H1 (cell line): Measurements from ENCODE around the gene TNFRSF14. TPM values are rescaled to one million over a fixed set of nuclear protein-coding genes. Genes with fewer than 3 reads are reported as not detected.
A peak's percentile ranks its signal among the peaks of the same experiment; 100 is the strongest.

Source experiments
- CTCF ChIA-PET: fragments of 300-600 bp; sonication (Branson Sonifier 250); formaldehyde crosslinking; loops from one replicate; lab custom pipeline; 2021; ENCODE audit not compliant: partially characterized antibody; lab: Charles Lee
- POLR2A ChIA-PET: fragments of 300-600 bp; sonication (Branson Sonifier 250); formaldehyde crosslinking; loops from one replicate; lab custom pipeline; 2021; ENCODE audit warnings: inconsistent platforms; ENCODE audit not compliant: partially characterized antibody; lab: Charles Lee
- DNase-seq, 2 experiments: peaks; one replicate each; pipeline versions ENCODE4 v3.0.0 to v3.0.0-alpha.2; 2010 to 2022; ENCODE audit warnings: low spot score in 2 of 2, low read depth in 1 of 2, mixed read lengths in 1 of 2
- FAIRE-seq: peaks from 2 replicates; lab custom pipeline; 2011; peaks lifted over from hg19 to GRCh38; lab: Jason Lieb, UNC
- H2AFZ ChIP-seq: 2 replicates; pipeline ENCODE4 v1.8.1; 2012; ENCODE audit warnings: low read length, inconsistent platforms
- H2AK5ac ChIP-seq: 2 replicates; pipeline ENCODE4 v1.6.1; 2013; ENCODE audit warnings: low read depth, low read length
- H2BK120ac ChIP-seq: replicated peaks from 2 replicates; pipeline ENCODE3; 2013; ENCODE audit warnings: low read depth, low read length, inconsistent platforms
- H2BK12ac ChIP-seq: 2 replicates; pipeline ENCODE4 v1.6.1; 2013; ENCODE audit warnings: low read depth, low read length
- H2BK15ac ChIP-seq: 2 replicates; pipeline ENCODE4 v1.6.1; 2013; ENCODE audit warnings: low read length
- H2BK20ac ChIP-seq: 2 replicates; pipeline ENCODE4 v1.6.1; 2013; ENCODE audit warnings: low read length
- H2BK5ac ChIP-seq: 2 replicates; pipeline ENCODE4 v1.6.1; 2013; ENCODE audit warnings: low read depth, low read length
- H3K14ac ChIP-seq: 2 replicates; pipeline ENCODE4 v1.6.1; 2013; ENCODE audit warnings: inconsistent platforms; ENCODE audit not compliant: insufficient read length
- H3K18ac ChIP-seq: 2 replicates; pipeline ENCODE4 v1.6.1; 2013; ENCODE audit warnings: low read length; ENCODE audit errors: extremely low read depth
- H3K23ac ChIP-seq: 2 replicates; pipeline ENCODE4 v1.6.1; 2013; ENCODE audit warnings: inconsistent platforms; ENCODE audit not compliant: insufficient read length
- H3K23me2 ChIP-seq: 2 replicates; pipeline ENCODE4 v1.6.1; 2013; ENCODE audit warnings: low read depth, low read length
- H3K27ac ChIP-seq: 2 replicates; pipeline ENCODE4 v1.6.1; 2011; ENCODE audit warnings: low read depth, low read length, inconsistent platforms
- H3K27me3 ChIP-seq, 4 experiments: replicated peaks in 1 of 4; 1 replicate in 1 of 4; 2 replicates in 3 of 4; pipeline versions ENCODE4 v1.6.1 to v1.8.1; 2011 to 2013; ENCODE audit warnings: low read length in 3 of 4, mild to moderate bottlenecking in 3 of 4, inconsistent platforms in 2 of 4, mixed read lengths in 2 of 4, moderate library complexity in 1 of 4; ENCODE audit not compliant: control insufficient read depth in 3 of 4, insufficient read depth in 3 of 4; ENCODE audit errors: extremely low read depth in 1 of 4
- H3K36me3 ChIP-seq, 4 experiments: 2 replicates each; pipeline versions ENCODE4 v1.6.1 to v1.8.1; 2011 to 2013; ENCODE audit warnings: mild to moderate bottlenecking in 4 of 4, low read length in 3 of 4, moderate library complexity in 2 of 4, control low read depth in 1 of 4, inconsistent platforms in 1 of 4; ENCODE audit not compliant: insufficient read depth in 4 of 4, control insufficient read depth in 2 of 4
- H3K4ac ChIP-seq: replicated peaks from 2 replicates; pipeline ENCODE3; 2013; ENCODE audit warnings: low read length, low read depth, mixed read lengths, inconsistent platforms; ENCODE audit not compliant: insufficient read length
- H3K4me1 ChIP-seq, 4 experiments: replicated peaks in 1 of 4; 1 replicate in 1 of 4; 2 replicates in 3 of 4; pipeline versions ENCODE4 v1.6.1 to v1.8.1; 2011 to 2013; ENCODE audit warnings: low read length in 3 of 4, inconsistent platforms in 2 of 4, mixed read lengths in 1 of 4; ENCODE audit not compliant: insufficient read depth in 4 of 4, control insufficient read depth in 3 of 4
- H3K4me2 ChIP-seq, 2 experiments: 2 replicates each; pipeline versions ENCODE4 v1.6.1 to v1.8.1; 2011 to 2013; ENCODE audit warnings: low read depth in 2 of 2, low read length in 2 of 2, control low read depth in 1 of 2, inconsistent platforms in 1 of 2, mild to moderate bottlenecking in 1 of 2; ENCODE audit not compliant: insufficient read depth in 1 of 2
- H3K4me3 ChIP-seq, 4 experiments: fragments of 200-600, 300-600 bp in 1 of 4; sonication (generic), shearing (Covaris generic), sonication (Bioruptor Twin) in 1 of 4; 2 replicates each; pipeline versions ENCODE4 v1.5.1 to v1.8.1; 2011 to 2016; ENCODE audit warnings: low read length in 4 of 4, low read depth in 3 of 4, control low read depth in 2 of 4, inconsistent platforms in 2 of 4, mild to moderate bottlenecking in 2 of 4, mixed read lengths in 1 of 4, moderate library complexity in 1 of 4; ENCODE audit not compliant: insufficient read depth in 2 of 4; ENCODE audit errors: extremely low read depth in 1 of 4
- H3K56ac ChIP-seq: replicated peaks from 2 replicates; pipeline ENCODE3; 2013; ENCODE audit warnings: low read depth, mild to moderate bottlenecking, mixed read lengths, low read length, inconsistent platforms; ENCODE audit not compliant: insufficient read length
- H3K79me1 ChIP-seq: 2 replicates; pipeline ENCODE4 v1.6.1; 2013; ENCODE audit warnings: low read depth, low read length, control low read depth
- H3K79me2 ChIP-seq, 2 experiments: 2 replicates each; pipeline versions ENCODE4 v1.6.1 to v1.8.1; 2012 to 2013; ENCODE audit warnings: low read length in 2 of 2, mild to moderate bottlenecking in 2 of 2, inconsistent platforms in 1 of 2; ENCODE audit not compliant: insufficient read depth in 2 of 2, control insufficient read depth in 1 of 2
- H3K9ac ChIP-seq, 4 experiments: replicated peaks in 1 of 4; 1 replicate in 1 of 4; 2 replicates in 3 of 4; pipeline versions ENCODE4 v1.6.1 to v1.8.1; 2011 to 2013; ENCODE audit warnings: low read depth in 3 of 4, low read length in 3 of 4, control low read depth in 2 of 4, mild to moderate bottlenecking in 2 of 4, moderate library complexity in 2 of 4, inconsistent platforms in 1 of 4; ENCODE audit errors: extremely low read depth in 1 of 4
- H3K9me3 ChIP-seq, 2 experiments: 2 replicates each; pipeline versions ENCODE4 v1.6.1 to v1.8.1; 2012 to 2013; ENCODE audit warnings: mild to moderate bottlenecking in 2 of 2, moderate library complexity in 2 of 2, control low read depth in 1 of 2, inconsistent platforms in 1 of 2, low read depth in 1 of 2, low read length in 1 of 2, mixed read lengths in 1 of 2; ENCODE audit not compliant: insufficient read depth in 2 of 2
- H4K20me1 ChIP-seq, 2 experiments: replicated peaks in 1 of 2; 2 replicates each; pipeline versions ENCODE3 to v1.8.1; 2011 to 2013; ENCODE audit warnings: inconsistent platforms in 2 of 2, low read length in 2 of 2, mild to moderate bottlenecking in 1 of 2; ENCODE audit not compliant: insufficient read depth in 2 of 2, control insufficient read depth in 1 of 2
- H4K5ac ChIP-seq: 2 replicates; pipeline ENCODE4 v1.6.1; 2013; ENCODE audit warnings: low read length, low read depth, mixed read lengths, inconsistent platforms; ENCODE audit not compliant: insufficient read length
- H4K8ac ChIP-seq: 2 replicates; pipeline ENCODE4 v1.8.0; 2013; ENCODE audit warnings: mild to moderate bottlenecking, moderate library complexity, low read length, inconsistent platforms; ENCODE audit not compliant: insufficient read depth; ENCODE audit errors: extremely low read depth
- H4K91ac ChIP-seq: replicated peaks from 2 replicates; pipeline ENCODE3; 2013; ENCODE audit warnings: low read length, mixed read lengths, inconsistent platforms; ENCODE audit not compliant: insufficient read length
- WGBS, 2 experiments: shearing (Covaris generic) in 1 of 2; methylation state at CpG; one replicate each; pipeline versions ENCODE4 v1.1.6 to v1.1.7; 2013 to 2015; ENCODE audit warnings: low lambda C conversion rate in 2 of 2, mixed read lengths in 2 of 2, inconsistent platforms in 1 of 2, low coverage in 1 of 2, missing lambda C conversion rate in 1 of 2; ENCODE audit not compliant: insufficient replicate concordance in 2 of 2, insufficient coverage in 1 of 2, insufficient read length in 1 of 2; ENCODE audit errors: extremely low coverage in 1 of 2, missing lambda C conversion rate in 1 of 2; 5-methylcytosine and 5-hydroxymethylcytosine counted together
- polyA plus RNA-seq, 7 experiments: library from polyadenylated mRNA; depleted of rRNA in 3 of 7; stranded (reverse) in 5 of 7; unstranded in 2 of 7; fragments of >200 nt in 5 of 7; fragments of 200-250 nt in 2 of 7; gene quantifications; 1 replicate in 5 of 7; 2 replicates in 1 of 7; 4 replicates in 1 of 7; pipeline versions ENCODE4 v1.2.1 to v1.2.3, GENCODE V29; 2011 to 2013; ENCODE audit warnings: missing spikeins in 2 of 7, mixed read lengths in 2 of 7
- total RNA-seq: library from RNA; stranded (reverse); fragmentation: NEBNext Ultra II Directional; extraction: Animal tissue kit (Norgen Biotek cat#: 25700); gene quantifications from 2 replicates; pipeline ENCODE4 v1.2.1, GENCODE V29; 2021

TNFRSF14 gene
- total and polyA plus RNA-seq, 2 of the 8 experiments (the other 6 are each of a cell fraction or from before 2014, with no cell fraction given): 0.36 to 0.50 TPM

DNA sequence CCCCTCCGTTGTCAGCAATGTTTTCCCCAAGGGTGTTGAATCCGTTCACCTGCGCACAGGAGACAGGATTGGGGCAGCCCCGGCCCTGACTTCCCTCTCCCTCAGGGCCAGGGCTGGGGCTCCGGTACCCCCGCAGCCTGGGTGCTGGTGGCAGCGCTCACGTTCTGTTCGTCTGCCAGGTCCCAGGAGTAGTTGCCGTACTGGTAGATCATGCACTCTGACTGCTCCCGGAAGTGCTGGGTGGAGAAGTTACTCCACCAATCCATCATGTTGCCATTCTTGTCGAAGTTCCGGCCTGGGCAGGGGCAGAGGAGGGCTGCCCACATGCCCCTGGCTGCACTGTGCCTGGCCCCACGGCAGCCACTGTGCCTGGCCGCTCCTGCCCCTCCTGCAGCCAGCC, 36.5 kb downstream of the TNFRSF14 start:
- 87% methylated on average over 11 of the region's 15 CpGs; no CpG with 5 or more reads in 1 of the 2 experiments for WGBS, 2 experiments
- Histone ChIP-seq H3K27ac (no peak overlapping the region), H2AK5ac (no peak overlapping the region), H2BK15ac (no peak overlapping the region), H3K79me1 (no peaks in the 10 kb centered on the region; the same call in 1 of the 2 replicates), H3K4me3 (no peak overlapping the region), H3K9me3 (peaks cover 0 to 12% of the 10 kb centered on the region in 2 experiments; a peak in 2 of 4 replicates), H3K14ac (no peak overlapping the region), H3K18ac (no peak overlapping the region), H3K9ac (no peak overlapping the region), H4K8ac (peak overlapping the region; percentile 51; the same call in 1 of the 2 replicates), H3K23ac (no peak overlapping the region), H2BK12ac (no peak overlapping the region), H4K5ac (no peak overlapping the region), H2AFZ (no peak overlapping the region), H3K79me2 (no peaks in the 10 kb centered on the region), H3K23me2 (no peaks in the 10 kb centered on the region), H3K27me3 (no peaks in the 10 kb centered on the region), H3K56ac (no peak overlapping the region), H2BK5ac (no peak overlapping the region), H3K4me2 (no peak overlapping the region), H2BK20ac (no peak overlapping the region), H4K91ac (no peak overlapping the region), H4K20me1 (peaks cover 2 to 3% of the 10 kb centered on the region in 2 experiments), H3K36me3 (peaks cover 0 to 8% (median 0%) of the 10 kb centered on the region in 4 experiments; a peak in 1 of 8 replicates), H3K4ac (no peak overlapping the region), H2BK120ac (no peak overlapping the region), H3K4me1 (peaks cover 0 to 3% (median 0%) of the 10 kb centered on the region in 4 experiments; a peak in 1 of 7 replicates)
- no peak for FAIRE-seq
- POLR2A ChIA-PET: no interaction called here
- DNase-seq: no peak
- CTCF ChIA-PET: no interaction called here
